HG03135 (cell line): Measurements from ENCODE around the gene CACNA1C.

Source experiments
- ATAC-seq: cut with Tn5 transposase; IDR thresholded peaks from one replicate; pipeline ENCODE4 v1.9.1; 2021; ENCODE audit warnings: mild to moderate bottlenecking, moderate library complexity; ENCODE audit not compliant: unreplicated experiment

CACNA1C gene

DNA sequence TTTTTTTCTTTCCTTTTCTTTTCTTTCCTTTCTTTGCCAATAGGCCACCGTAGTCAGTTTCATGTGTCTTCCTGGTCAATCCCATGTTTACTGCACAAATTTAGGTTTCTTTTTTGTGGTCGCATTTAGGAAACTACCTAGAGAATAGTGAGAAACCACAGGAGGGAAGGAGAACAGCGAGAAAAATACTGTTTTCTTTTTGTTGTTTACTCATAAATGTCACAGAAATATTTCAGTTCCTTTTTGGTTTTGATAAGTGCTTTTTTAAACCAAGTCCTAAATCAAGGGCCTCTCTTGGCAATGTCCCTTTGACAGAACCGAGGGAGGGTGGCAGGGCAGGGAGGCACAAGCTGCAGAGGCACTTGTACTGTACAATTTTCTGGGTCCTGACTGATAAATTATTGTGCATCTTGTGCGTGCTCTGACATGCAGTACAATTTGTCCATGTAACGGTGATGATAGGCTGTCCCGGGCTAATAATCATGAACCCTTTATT, 326.1 kb downstream of the CACNA1C start:
- ATAC-seq: no peak

DNA sequence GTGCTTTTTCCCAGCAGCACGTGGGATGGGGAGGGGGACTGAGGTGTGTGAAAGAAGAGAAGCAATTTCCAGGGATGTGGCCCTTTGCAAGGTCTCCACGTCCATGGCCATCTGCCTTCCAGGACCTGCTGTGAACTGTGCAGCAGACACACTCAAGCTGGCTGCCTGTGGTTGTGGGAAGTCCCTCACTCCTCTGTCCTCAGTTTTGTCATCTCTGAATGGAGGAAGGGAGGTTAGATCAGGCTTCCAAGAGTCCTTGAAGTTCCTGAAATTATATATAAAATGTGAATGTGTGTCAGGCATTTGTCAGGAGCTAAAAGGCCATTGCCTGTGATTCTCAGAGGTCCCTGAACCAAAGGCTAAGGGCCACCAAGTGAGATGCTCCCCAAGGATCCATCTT, 328.2 kb downstream of the CACNA1C start:
- ATAC-seq: no peak

DNA sequence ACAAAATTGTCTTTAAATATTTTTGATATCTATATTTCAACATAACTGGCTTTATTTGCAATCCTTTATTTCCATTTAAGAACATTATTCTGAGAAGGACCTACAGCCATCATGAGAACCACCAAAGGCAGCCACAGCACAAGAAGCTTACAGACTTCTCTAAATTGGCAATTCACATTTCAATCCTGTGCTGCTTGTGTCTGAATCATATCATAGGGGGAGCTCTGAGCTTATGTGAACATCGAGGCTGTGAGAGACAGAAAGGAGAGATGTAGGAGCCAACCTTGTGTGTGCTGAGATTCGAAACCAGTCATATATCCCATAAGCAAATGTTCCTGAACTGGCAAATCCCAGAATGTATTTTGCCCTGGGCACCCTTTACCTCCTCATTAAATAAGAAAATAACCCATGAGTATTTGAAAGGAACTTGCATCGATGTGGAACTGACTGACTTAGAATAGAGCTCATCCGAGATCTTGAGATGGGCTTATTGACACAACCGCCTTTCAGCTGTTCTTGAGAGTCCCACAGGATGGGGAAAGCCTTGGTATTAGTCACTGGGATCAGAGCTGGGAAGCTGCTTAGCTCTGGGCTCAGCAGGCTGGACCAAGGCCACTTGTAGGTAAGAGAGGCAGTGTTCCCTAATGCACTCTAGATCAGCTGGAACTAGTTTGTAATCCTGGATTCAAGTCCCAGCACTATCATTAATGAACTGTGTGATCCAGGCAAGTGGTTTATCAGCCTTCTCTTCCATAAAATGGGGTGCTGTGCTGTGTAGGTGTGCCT, 329.8 kb downstream of the CACNA1C start:
- no peak for ATAC-seq

DNA sequence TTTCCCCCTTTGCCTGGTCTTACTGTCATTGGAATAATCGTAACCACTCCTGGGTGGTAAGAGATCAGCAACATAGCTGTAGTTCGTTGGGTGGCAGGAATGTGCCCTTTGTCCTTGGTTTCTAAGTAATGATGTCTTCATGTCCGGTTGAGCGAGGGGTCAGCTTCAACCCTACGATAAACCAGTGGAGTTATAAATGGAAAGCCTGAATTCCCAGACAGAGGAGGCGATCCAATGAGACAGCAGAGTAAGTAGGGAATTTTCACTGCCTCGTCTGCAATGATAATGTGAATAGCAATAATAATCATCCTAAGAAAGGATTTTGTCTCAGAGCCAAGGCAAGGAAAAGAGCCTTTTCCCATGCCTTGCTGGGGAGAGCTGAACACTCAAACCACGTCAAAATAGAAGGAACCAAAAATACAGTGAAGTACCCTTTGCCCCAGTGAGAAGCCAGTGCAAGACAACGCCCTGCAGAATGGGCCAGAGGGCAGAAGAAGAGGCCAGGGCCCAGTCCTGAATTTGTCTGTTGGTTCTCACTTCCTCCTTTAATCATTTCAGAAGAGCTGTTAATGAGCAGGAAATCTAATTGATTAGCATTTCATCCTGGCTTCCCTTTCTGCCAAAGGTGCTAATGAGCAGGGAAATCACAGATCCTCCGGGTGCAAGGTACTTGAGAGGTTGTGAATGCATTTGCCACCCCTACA, 330.7 kb downstream of the CACNA1C start:
- no peak for ATAC-seq

DNA sequence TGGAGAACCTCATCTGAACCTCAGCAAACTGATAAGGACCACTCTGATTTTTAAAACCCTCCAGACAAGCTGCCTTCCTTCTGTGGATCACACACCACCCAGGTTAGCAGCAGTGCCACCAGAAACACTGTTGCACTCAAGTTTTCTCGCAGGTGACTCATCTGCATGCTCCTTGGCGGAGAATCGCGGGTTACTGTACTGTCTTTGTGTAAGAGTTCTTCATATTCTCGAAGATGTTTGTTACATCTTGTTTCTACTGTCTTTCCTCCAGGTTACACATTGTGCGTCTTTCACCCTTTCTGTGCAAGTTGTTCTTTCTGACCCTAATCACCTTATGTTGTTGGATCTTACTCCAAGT, 331.2 kb downstream of the CACNA1C start:
- ATAC-seq: no peak

DNA sequence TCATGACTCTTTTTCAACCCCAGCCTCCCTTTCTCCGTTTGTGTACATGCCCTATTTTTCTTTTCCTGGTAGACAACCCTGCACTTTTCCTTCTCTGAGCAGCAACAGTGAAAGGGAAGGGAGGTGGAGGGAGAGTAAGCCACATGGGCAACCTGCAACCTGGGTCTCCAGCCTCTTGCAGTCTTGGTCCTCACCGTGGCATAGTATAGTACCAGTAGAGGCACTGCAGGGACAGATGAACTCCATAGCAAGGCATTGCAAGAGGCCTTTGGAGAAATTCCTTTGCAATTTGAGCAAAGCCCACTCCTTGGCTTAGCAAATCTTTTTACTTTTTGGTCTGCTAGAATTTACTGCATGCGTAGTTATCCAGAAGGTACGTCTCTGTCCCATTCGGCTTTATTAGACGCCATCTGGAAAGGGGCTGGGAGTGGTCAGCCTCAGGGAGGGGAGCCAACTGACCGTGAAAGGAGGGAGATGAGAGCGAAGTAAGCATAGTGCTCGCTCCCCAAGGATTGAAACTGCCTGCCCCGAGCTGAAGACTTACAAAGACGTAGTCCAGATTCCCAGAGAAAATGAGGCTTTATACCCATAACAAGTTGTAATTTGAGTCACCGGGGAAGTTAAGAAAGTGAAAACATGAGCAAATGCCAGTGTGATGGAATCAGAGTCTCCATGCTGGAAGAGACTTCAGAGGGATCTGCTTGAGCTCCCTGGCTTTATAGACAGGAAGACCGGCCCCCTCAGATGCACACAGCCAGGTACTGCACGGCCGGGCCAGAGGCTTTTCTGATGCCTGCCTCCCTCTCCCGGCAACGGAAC, 332.0 kb downstream of the CACNA1C start:
- no peak for ATAC-seq

DNA sequence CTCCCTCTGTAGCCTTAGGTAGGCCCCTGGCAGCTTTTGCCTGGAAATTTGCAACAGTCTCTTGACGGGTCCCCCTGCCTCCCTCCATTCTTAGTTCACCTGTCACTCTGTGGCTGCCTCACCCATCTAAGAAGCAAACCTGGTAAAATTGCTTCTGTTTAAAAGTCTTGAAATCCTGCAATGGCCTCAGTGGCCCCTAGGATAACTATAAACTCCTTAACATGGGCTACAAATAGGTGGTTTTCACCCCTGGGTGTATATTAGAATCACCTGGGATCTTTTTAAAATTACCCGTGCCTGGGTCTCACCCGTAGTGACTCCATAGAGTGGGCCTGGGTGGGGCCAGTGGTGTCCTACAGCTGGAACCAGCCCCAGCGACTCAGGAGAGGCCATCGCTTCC, 332.7 kb downstream of the CACNA1C start:
- no peak for ATAC-seq

DNA sequence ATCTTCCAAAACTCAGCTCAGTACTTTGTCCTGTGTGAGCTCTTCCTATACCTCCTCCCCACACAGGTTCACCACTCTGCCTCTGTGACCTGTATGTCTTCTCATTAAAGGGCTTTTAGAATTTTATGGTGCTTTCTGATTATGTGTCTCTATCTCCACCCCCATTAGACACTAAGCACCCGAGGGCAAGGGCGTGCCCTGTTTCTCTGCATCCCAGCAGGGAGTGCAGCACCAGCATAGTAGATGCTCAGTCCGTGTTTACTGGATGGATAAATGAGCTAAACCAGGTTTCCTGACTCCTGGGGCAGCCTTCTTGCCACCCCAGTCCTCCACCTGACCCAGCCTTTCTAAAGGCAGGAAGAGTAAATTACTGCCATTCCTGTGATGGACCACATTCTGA, 333.8 kb downstream of the CACNA1C start:
- ATAC-seq: no peak

DNA sequence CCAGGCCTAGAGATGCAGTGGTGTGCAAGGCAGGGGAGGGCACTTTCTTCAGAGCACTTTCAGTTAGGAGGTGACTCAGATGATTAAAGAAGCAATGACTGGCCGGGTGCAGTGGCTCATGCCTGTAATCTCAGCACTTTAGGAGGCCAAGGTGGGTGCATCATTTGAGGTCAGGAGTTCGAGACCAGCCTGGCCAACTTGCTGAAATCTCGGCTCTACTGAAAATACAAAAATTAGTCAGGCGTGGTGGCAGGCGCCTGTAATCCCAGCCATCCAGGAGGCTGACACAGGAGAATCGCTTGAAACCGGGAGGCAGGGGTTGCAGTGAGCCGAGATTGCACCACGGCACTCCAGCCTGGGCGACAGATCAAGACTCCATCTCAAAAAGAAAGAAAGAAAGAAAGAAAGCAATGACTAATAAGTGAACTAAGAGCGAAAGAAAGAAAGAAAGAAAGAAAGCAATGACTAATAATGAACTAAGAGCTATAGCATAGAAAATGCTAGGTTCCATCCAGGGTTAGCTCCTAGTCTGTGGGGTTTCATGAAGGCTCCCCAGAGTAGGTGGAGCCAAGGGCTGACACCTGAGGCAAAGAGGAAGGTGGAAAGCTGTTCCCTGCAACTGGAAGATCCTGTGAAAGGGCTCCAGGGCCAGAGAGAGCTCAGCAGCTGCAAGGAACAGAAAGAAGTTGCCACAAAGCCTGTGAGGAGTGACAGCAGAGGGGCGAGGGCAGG, 334.5 kb downstream of the CACNA1C start:
- peak; percentile 66 for ATAC-seq

DNA sequence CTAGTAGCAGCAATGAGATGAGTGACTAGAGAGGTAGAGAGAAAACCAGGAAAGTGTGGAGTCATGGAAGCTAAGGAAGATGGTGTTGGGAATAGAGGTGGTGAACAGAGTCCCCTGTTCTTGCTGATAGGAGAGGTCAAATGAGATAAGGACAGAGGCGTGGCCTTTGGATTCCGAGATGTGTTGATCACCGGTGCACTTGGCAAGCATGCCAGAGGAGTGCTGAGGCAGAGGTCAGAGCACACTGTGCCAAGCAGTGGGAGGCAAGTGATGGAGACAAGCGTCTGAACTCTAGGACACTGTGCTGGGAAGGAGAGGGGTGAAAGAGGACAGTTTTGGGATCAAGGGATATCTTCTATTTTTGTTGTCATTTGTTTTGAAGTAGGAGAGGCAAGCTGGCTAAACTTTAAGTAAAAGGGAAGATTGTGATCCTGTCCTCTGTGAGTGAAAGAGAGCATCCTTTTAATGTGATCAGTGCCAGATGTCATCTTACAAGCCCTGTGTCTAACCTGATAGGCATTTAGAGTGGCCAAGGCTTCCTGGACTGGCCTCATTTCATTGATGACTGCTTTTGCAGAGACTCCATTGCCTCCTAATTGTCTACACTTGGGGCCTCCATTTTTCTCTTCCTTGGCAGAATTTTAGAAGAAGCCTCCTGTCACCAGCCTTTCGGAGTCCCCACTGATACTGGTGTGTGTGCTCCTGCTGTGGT, 336.4 kb downstream of the CACNA1C start:
- ATAC-seq: no peak

DNA sequence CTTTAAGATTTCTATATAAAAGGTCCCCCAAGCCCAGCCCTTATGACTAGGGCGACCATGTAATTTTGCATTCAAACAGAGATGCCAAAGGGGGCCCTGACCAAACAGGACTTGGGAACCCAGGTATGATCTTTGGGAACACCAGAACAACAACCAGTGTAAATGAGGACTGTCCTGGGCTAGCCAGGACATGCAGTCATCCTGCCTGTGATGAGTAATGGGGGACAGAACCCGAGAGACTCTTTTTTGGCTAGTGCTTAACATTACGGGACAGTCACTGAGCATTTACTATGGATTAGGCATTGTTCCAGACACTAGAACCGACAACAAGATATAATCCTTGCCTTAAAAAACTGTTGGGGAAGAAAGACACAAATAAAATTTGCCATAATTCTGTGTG, 337.3 kb downstream of the CACNA1C start:
- no peak for ATAC-seq

DNA sequence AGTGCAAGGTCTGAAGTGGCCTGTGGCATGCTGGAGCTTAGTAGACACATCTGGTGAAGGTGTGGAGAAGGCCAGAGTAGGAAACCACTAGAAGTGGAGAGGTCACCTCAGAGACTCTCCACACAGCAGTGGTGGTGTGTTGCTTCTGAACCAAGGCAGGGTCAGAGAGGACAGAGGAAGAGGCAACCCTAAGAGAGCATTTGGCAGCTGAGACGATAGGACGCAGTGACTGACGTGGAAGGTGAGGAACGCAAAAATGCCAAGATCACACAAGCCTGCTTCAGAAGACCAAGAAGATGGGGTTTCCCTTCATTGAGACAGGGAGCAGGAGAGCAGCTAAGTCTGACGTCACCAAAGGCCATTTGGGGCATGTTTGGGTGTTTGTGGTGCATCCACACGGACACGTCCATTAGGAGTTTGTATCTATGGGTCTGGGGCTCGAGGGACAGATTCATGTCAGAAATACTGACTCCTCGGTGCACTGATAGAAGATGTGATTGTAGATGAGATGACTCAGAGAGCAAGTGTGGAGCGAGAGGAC, 338.1 kb downstream of the CACNA1C start:
- no peak for ATAC-seq

DNA sequence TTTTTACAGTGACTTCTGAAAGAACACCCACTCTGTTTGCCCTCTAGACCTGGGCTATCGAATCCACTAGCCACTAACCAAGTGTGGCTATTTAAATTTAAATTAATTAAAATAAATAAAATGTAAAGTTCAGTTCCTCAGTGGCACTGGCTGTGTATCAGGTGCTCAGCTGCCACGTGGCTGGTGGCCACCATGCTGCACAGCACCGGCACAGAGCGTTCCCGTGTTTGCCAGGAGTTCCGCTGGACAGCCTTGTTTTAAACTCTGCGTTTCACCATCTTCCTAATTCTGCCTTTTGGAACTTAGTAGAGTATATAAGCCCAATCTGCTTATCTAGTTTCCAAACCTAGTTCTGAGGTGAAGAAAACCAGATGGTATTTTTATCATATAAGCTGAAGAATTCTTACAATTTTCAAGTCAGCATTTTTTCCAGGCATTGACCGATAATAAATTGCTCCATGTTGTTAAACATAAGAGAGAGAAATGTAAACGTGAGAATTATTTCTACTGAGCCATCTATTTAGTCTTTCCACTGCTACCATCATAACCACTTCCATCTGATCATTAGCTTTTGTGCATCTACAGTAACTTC, 339.0 kb downstream of the CACNA1C start:
- ATAC-seq: no peak

DNA sequence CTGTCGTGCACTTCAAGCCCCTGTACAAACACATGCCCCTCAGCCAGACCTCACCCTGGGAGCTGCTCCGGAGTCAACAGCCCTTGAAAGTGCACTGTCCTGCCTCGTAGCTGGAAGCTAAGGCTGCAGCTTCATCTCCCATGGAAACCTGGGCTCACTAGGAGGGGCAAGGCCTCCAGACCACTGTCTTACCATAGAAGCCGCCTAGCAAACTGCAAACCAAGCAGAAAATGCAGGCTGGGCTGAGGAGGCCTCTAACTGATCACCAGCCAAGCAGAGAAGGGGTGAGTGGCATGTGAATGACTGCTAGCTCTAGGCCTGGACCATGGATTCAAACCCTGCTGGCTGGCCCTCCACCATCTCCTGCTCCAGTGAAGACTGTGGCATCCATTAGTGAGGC, 340.2 kb downstream of the CACNA1C start:
- no peak for ATAC-seq

DNA sequence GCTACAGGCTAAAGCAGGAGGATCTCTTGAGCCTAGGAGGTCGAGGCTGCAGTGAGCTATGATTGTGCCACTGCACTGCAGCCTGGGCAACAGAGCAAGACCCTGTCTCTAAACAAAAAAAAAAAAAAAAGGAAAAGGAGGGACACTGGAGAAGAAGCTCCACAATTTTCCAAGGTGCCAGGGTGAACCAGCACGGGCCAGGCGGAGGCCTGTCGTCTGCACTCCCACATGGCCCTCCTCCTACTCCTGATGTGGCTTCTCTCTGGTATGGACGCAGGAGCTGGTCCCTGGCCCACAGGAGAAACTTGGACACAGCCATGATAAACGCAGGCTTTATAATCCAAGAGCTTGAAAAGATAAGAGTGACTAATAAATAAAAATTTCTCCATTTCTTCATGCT, 341.2 kb downstream of the CACNA1C start:
- no peak for ATAC-seq

DNA sequence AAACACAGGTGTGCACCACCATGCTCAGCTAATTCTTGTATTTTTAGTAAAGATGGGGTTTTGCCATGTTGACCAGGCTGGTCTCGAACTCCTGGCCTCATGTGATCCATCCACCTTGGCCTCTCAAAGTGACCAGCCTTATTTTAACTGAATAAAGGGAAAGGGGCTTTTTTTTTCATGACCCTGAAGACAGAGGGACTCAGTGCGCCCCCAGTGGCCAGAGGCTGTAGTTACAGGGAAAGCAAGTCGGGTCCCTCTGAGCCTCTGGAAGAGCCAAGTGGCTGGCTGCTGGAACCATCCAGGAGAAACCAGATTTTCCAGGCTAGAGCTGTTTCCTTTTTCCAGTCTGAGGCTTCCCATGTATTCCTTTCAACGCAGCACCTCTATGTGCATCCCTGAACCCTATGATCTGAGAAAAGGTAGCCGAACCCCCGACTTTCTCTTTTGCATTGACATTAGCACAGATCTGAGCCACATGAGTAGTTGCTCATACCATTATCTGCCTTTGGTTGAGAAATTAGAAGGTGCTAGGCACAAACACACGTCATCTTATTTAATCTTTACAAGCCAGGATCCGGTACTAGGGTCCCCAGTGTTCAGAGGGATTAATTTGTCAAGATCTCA, 342.7 kb downstream of the CACNA1C start:
- no peak for ATAC-seq

DNA sequence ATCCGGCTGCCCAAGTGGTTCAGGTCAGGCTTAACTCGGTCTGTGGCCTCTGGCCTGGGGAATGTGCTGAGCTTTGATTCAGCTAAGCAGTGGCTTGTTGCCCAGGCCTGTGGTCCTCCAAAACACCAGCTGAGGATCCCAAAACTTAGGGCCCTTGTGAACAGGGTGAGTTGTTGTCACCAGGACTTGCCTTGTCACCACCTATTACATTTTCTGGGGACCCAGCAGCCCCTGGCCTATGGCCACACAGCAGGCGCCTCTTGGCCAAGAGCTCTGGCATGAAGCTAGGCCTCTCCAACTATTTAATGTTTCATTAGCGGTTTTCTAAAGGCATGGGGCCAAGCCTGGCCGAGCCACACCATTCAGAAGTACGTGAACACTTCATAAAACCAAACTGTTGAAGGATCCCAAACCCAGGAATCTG, 343.7 kb downstream of the CACNA1C start:
- no peak for ATAC-seq

DNA sequence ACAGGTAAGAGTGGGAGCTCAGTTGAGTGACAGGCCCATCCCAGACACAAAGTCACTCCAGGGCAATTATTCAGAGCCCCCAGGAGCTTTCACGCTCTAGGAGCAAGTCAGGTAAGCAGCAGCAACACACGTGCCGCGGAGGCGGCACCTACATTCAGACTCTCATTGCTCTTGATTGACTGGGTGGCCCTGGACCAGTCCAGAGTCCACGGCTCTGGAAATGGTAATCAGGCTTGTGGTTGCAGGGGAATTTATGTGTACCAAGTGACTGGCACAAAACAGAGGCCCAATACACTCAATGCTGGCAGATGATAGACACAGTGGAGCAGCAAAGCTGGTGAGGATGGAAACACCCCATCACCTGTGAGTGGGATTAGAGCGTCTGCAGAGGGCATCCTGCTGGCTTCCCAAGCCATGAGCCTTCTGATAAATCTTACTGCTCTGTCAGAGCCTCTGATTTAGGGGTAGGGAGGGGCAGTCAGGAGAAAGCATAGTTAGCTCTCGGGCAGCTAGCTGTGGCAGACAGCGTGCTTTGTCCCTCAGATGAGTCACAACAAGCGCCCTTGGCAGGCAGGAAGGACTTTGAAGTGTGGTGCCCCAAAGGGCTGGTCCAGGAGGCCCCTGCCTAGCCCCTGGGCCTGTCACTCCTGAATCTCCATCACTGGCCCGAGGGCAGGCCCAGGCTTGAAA, 344.7 kb downstream of the CACNA1C start:
- ATAC-seq: no peak

DNA sequence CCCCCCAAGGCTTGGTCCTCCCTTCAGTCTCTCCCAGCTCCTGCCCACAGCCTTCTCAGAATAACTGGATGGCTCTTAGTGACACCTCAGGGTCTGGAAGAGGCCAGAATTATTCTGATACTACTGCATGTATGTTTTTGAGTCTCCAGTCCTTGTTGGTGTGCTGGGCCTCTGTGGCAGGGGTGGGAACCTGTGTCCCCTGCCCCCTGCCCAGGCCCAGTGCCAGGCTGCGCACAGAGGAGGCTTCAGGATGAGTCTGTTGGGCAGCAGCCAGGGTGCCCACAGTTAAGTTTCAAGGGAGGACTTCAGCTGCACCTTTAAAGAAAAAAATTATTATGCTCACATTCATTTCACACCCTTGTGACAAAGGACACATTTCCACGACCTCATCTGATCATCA, 348.3 kb downstream of the CACNA1C start:
- no peak for ATAC-seq
